Muscle layer of duodenum (tissue), 2 donors: ENCODE results near the gene CCBE1.

ENCODE experiments used
- H3K27ac ChIP-seq: one replicate; pipeline ENCODE4 v1.7.0; 2013; ENCODE audit warnings: mild to moderate bottlenecking, low read length
- H3K27me3 ChIP-seq: one replicate; pipeline ENCODE4 v1.7.0; 2013; ENCODE audit warnings: low read depth, mild to moderate bottlenecking, control low read depth, low read length
- H3K36me3 ChIP-seq, 2 donors: one replicate each; pipeline ENCODE4 v1.7.0; 2013; ENCODE audit warnings: low read length in 2 of 2, control low read depth in 1 of 2, mild to moderate bottlenecking in 1 of 2; ENCODE audit not compliant: insufficient read depth in 2 of 2, control insufficient read depth in 1 of 2
- H3K4me1 ChIP-seq, 2 donors: one replicate each; pipeline ENCODE4 v1.7.0; 2013; ENCODE audit warnings: low read length in 2 of 2, mild to moderate bottlenecking in 2 of 2, control low read depth in 1 of 2, moderate library complexity in 1 of 2; ENCODE audit not compliant: insufficient read depth in 2 of 2, control insufficient read depth in 1 of 2
- H3K4me3 ChIP-seq, 2 donors: one replicate each; pipeline ENCODE4 v1.7.0; 2013; ENCODE audit warnings: low read length in 2 of 2, low read depth in 1 of 2, mild to moderate bottlenecking in 1 of 2
- H3K9me3 ChIP-seq, 2 donors: one replicate each; pipeline ENCODE4 v1.7.0; 2013; ENCODE audit warnings: low read length in 2 of 2, control low read depth in 1 of 2, mild to moderate bottlenecking in 1 of 2; ENCODE audit not compliant: control insufficient read depth in 1 of 2
- donor health status: healthy.

CCBE1 gene

DNA sequence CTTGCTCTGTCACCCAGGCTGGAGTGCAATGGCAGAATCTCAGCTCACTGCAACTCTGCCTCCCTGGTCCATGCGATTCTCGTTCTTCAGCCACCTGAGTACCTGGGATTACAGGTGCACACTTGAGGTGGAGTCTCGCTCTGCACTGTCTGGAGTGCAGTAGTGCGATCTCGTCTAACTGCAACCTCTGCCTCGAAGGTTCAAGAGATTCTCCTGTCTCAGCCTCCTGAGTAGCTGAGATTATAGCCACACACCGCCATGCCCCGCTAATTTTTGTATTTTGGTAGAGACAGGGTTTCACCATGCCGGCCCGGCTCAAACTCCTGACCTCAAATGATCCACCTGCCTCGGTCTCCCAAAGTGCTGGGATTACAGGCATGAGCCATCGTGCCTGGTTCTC lies 83.3 kb downstream of the CCBE1 start:
- H3K36me3 ChIP-seq: no peaks in the 10 kb centered on the region
- H3K9me3 ChIP-seq: no peaks in the 10 kb centered on the region
- H3K4me1 ChIP-seq: no peaks in the 10 kb centered on the region
- H3K27me3 ChIP-seq: no peaks in the 10 kb centered on the region
- H3K4me3 ChIP-seq: no peak overlapping the region
- H3K27ac ChIP-seq: no peak overlapping the region

DNA sequence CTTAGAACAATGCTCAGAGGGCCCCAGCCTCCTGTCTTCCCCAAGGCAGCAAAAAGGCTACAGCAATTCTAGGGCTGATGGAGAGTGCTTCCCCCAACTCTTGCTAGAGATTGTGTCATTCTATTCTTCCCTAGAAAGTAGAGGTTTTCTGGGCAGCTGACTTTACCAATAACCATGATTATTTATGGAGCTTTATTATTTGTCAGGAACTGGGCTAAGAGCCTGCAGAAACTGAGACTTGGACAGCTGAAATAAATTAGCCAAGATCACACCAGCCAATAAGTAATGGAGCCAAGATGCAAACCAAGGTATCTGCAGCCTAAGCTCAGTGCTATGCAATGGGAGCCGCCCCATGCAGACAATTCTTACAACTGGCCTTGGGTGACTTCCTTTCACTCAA lies 84.8 kb downstream of the CCBE1 start:
- no peak overlapping the region for H3K27ac ChIP-seq
- H3K9me3 ChIP-seq: no peaks in the 10 kb centered on the region
- H3K27me3 ChIP-seq: no peaks in the 10 kb centered on the region
- no peak overlapping the region for H3K4me3 ChIP-seq
- no peaks in the 10 kb centered on the region for H3K4me1 ChIP-seq
- H3K36me3 ChIP-seq: no peaks in the 10 kb centered on the region

DNA sequence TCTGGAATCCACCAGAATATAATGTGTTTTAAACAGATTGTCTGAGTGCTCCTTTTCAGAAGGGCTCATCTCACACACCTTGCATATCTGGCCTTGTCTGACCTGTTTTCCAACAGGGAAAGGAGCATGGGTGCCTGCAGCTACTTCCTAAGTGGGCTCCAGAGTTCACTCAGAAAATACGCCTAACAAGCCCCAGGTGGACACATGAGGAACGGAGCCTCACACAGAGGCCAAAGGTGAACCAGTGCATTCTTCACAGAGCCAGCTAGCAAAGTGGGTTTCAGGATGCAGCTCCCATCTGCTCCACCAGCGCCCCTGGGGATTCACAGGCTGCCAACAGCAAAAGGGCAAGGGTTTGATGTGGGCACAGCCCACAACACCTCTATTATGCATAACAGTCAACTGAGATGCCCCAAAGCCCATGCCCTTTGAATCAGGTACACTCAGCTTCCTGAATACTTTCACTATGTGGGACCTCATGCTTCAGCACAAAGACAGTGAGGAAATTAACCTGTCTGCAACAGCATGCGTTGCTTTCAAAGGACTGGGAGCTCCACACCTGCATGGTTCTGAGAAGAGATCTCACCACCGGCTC lies 86.6 kb downstream of the CCBE1 start:
- no peaks in the 10 kb centered on the region for H3K36me3 ChIP-seq
- no peak overlapping the region for H3K27ac ChIP-seq
- H3K4me1 ChIP-seq: peaks cover 0 to 7% of the 10 kb centered on the region in 2 donors
- H3K4me3 ChIP-seq: no peak overlapping the region
- H3K9me3 ChIP-seq: no peaks in the 10 kb centered on the region
- H3K27me3 ChIP-seq: no peaks in the 10 kb centered on the region

DNA sequence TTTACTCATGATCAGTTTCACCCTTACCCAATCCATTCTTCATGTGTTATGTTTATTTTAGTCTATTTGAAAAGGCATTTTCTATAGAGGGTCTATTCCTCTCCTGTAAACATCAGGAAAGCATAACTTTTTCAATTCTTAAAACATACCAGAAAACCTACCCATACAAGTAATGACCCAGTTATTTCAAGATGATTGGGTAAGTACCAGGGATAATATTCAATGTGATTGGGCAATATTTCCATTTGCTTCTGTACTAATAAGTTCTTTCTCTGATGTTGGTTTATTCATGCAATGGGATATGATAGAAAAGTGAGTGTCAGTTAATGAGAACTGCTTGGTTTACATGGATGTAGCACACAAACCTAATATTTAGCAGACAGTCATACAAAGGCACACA lies 87.6 kb downstream of the CCBE1 start:
- Histone ChIP-seq H3K36me3 (no peaks in the 10 kb centered on the region), H3K27me3 (no peaks in the 10 kb centered on the region), H3K9me3 (no peaks in the 10 kb centered on the region), H3K4me1 (peaks cover 0 to 7% of the 10 kb centered on the region in 2 donors), H3K4me3 (no peak overlapping the region), H3K27ac (no peak overlapping the region)

DNA sequence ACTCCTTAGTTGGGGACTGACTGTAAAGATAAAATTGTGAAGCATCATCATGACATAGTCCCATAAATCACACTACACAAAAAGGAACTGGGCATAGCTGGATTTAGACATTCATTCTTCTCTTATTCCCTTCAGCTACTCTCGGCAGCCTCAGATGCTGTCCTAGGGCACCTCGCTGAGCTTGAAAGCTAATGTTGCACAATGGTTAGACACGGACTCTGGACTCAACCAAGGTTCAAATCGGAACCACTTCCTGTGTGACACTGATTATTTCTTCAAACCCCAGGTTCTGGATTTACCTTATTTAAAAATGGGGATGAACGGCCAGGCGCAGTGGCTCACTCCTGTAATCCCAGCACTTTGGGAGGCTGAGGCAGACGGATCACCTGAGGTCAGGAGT lies 89.8 kb downstream of the CCBE1 start:
- no peak overlapping the region for H3K4me3 ChIP-seq
- H3K27me3 ChIP-seq: no peaks in the 10 kb centered on the region
- H3K27ac ChIP-seq: no peak overlapping the region

DNA sequence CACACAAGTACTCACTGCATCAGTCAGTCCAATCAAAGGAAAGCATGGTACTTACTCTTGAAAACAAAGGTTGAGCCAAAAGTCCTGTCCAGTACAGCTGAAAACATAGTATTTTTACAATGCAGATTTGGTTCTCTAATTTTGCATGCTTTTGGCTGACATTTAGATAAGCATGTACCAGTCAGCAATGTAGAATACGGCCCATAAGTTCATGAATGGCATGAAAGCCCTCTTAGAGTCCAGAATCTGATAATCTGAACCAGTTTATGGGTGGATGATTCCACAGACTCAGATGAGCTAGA lies 90.2 kb downstream of the CCBE1 start:
- H3K4me3 ChIP-seq: no peak overlapping the region
- peaks cover 0 to 7% of the 10 kb centered on the region in 2 donors for H3K4me1 ChIP-seq
- H3K27me3 ChIP-seq: no peaks in the 10 kb centered on the region
- H3K36me3 ChIP-seq: no peaks in the 10 kb centered on the region
- no peak overlapping the region for H3K27ac ChIP-seq
- H3K9me3 ChIP-seq: no peaks in the 10 kb centered on the region

More for the DNA sequence above, 89.8 kb downstream of the CCBE1 start:
- H3K4me1 ChIP-seq: peaks cover 0 to 7% of the 10 kb centered on the region in 2 donors
- no peaks in the 10 kb centered on the region for H3K36me3 ChIP-seq
- H3K9me3 ChIP-seq: no peaks in the 10 kb centered on the region

DNA sequence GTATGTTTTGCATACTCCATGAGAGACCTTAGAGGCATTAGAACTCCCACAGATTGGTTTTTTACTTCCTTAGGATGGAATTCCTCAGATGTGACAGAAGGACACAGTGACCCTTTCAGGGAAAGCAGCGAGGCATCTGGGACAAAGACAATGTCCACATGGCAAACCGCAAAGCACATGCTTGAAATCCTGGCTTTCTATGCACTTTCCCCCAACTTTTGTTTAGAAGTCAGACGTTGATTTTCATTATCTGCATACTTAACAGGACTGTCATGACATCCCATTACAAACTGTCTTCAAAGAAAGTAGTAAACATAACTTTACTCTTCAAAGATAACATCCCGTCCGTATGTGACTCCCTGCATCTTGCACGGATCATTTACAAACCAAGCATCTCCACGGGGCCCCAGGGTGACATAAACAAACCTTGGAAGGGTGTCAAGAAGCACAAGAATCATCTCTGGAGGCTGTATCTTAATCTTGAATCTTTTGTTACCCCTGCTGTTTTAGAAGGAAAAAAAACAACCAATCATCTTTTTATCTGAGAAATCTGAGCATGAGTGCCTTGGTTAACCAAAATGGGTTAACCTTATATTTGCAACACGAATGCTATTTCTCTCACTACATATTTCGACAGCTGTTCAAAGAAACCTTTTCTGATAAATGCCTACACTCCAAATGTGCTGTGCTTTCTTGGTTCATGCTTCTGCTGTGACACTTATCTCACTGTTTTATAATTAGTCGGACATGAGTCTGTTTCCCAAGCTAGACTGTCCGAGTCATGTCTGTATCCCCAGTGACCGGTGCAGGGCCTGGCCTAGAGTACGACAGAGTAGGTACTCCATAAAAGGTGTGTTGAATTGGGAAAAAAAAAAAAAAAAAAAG lies 90.8 kb downstream of the CCBE1 start:
- H3K4me3 ChIP-seq: no peak overlapping the region

DNA sequence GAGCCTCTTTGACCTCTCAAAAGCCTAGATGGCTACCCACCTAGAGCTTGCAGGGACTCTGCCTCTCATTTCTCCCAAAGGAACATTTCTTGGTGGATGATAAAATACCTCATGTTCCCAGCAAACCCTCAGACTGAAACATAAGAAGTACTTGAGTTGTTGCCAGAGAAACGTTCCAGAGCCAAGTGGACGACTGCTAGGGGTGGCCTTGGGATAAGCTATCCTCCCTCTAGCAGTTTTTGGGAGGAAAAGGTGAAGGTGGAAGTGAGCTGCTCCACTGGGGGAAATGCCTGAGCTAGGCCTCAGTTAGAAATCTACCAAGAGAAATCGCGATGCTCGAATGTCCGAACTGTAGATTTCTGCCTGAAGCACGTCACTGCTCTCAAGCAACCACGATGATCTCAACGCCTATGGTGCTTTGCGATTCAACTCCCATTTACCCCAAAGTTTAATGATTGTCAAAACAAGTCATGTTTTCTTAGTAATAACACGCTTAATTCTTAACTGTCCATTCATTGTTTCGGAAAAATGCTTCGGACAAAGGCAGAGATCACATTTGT lies 91.5 kb downstream of the CCBE1 start:
- no peaks in the 10 kb centered on the region for H3K36me3 ChIP-seq
- H3K4me1 ChIP-seq: peaks cover 0 to 7% of the 10 kb centered on the region in 2 donors
- no peaks in the 10 kb centered on the region for H3K9me3 ChIP-seq
- H3K4me3 ChIP-seq: no peak overlapping the region
- H3K27me3 ChIP-seq: no peaks in the 10 kb centered on the region
- no peak overlapping the region for H3K27ac ChIP-seq

More for the DNA sequence above, 90.8 kb downstream of the CCBE1 start:
- no peaks in the 10 kb centered on the region for H3K36me3 ChIP-seq
- no peak overlapping the region for H3K27ac ChIP-seq
- no peaks in the 10 kb centered on the region for H3K27me3 ChIP-seq
- no peaks in the 10 kb centered on the region for H3K9me3 ChIP-seq
- H3K4me1 ChIP-seq: peaks cover 0 to 7% of the 10 kb centered on the region in 2 donors

DNA sequence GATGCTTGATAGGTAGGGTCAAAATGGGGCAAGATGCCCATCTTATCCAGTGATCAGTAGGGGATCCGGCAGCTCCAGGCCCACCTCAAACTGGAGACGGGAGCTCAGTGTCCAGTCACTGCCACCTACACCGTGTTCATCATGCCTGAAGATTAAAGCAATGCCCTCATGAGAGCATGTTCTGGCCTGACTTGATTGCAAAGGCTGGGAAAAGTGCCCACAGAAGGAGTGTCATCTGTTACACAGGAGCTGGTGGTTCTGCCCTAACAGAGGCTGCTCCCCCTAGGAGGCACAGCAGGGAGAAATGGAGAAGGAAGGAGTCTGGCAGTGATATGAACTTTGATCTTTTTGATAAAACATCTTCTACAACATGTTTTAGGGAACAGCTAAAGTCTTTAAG lies 92.3 kb downstream of the CCBE1 start:
- no peak overlapping the region for H3K27ac ChIP-seq
- H3K27me3 ChIP-seq: no peaks in the 10 kb centered on the region
- H3K4me1 ChIP-seq: peaks cover 0 to 7% of the 10 kb centered on the region in 2 donors
- no peaks in the 10 kb centered on the region for H3K36me3 ChIP-seq
- no peak overlapping the region for H3K4me3 ChIP-seq
- no peaks in the 10 kb centered on the region for H3K9me3 ChIP-seq

DNA sequence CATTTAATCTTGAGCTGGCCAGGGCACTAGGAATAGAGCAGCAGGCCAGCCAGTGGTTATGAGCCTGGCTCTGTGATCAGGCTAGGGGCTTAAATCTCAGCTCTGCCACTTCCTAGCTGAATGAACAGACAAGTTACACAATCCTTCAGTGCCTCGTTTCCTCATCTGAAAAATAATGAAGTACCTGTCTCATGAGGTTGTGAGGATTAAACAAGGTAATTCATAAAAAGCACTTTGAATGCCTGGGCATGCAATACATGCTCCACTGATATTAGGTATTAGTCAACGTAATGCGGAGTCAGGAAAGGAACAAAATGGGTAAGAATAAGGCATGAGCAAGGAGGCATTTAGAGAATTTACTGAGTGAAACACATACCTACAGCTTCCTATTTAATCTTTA lies 100.2 kb downstream of the CCBE1 start:
- no peaks in the 10 kb centered on the region for H3K36me3 ChIP-seq
- H3K27me3 ChIP-seq: no peaks in the 10 kb centered on the region
- H3K4me1 ChIP-seq: no peaks in the 10 kb centered on the region
- no peaks in the 10 kb centered on the region for H3K9me3 ChIP-seq
- H3K27ac ChIP-seq: no peak overlapping the region
- no peak overlapping the region for H3K4me3 ChIP-seq

DNA sequence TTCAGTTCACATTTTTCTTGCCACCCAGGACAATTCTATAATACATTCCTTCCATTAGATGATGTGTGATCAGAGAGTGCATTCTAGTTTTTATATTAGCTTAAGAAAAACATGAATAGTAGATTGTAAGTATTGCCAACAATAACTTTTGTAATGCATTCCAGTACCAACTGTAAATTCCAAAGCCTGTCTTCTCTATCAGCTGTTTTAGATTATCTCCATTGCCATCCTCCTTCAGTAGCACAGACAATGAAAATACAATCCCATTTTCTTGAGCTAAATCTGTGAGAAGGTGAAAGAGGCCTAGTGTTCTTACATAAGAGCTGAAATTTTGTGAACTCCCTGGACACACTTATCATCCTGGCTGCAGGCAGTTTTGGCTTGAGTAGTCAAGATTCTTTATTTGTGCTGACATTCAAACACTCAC lies 103.9 kb downstream of the CCBE1 start:
- Histone ChIP-seq H3K27me3 (no peaks in the 10 kb centered on the region), H3K9me3 (no peaks in the 10 kb centered on the region), H3K27ac (no peak overlapping the region), H3K4me1 (no peaks in the 10 kb centered on the region), H3K4me3 (no peak overlapping the region), H3K36me3 (no peaks in the 10 kb centered on the region)
